ENCODE results near the gene RCAN1. TPM values are rescaled to one million over a fixed set of nuclear protein-coding genes. Genes with fewer than 3 reads are reported as not detected.
A peak's percentile ranks its signal among the peaks of the same experiment; 100 is the strongest.

The RCAN1 gene
- total and polyA plus RNA-seq, 2 of the 13 experiments (the other 11 are each of a cell fraction or from before 2014, with no cell fraction given): 9.4 to 34.1 TPM

- no peak for TF ChIP-seq KAT8 (CRISPR knock-in tag; IDR thresholded peaks at IDR 0.05)
- peak; percentile 54; the same call in 1 of the 2 replicates for TF ChIP-seq HNF1B (CRISPR knock-in tag; IDR thresholded peaks at IDR 0.05)
- TF ChIP-seq FUBP1 (CRISPR knock-in tag; IDR thresholded peaks at IDR 0.05; ENCODE audit: borderline replicate concordance): no peak
- TF ChIP-seq XRCC5 (optimal IDR thresholded peaks at IDR 0.05; ENCODE audit: low read length): no peak
- peak; percentile 38 for TF ChIP-seq ZNF781 (CRISPR knock-in tag; IDR thresholded peaks at IDR 0.05; ENCODE audit: borderline replicate concordance, not compliant biosample characterization)
- no peak for TF ChIP-seq TCF7L2 (IDR thresholded peaks at IDR 0.05; ENCODE audit: low read depth, low read length)
- no peak for TF ChIP-seq SMAD3 (CRISPR knock-in tag; IDR thresholded peaks at IDR 0.05)
- TF ChIP-seq RARA (CRISPR knock-in tag; IDR thresholded peaks at IDR 0.05): 0 out of 2 replicates have a peak, but pooled peaks have one; percentile 15
- TF ChIP-seq ZNF749 (CRISPR knock-in tag; IDR thresholded peaks at IDR 0.05; ENCODE audit: borderline replicate concordance): no peak
- TF ChIP-seq ZNF775 (CRISPR knock-in tag; IDR thresholded peaks at IDR 0.05; ENCODE audit: borderline replicate concordance): no peak
- TF ChIP-seq SOX6 (IDR thresholded peaks at IDR 0.05): no peak
- peak; percentile 79 for TF ChIP-seq SOX6 (CRISPR knock-in tag; IDR thresholded peaks at IDR 0.05)
- no peak for TF ChIP-seq ZNF431 (CRISPR knock-in tag; IDR thresholded peaks at IDR 0.05; ENCODE audit: borderline replicate concordance, low read depth)
- TF ChIP-seq IRF9 (CRISPR knock-in tag; IDR thresholded peaks at IDR 0.05; ENCODE audit: borderline replicate concordance): no peak
- no peak for TF ChIP-seq ATF6 (CRISPR knock-in tag; conservative IDR thresholded peaks at IDR 0.05)
- TF ChIP-seq PATZ1 (CRISPR knock-in tag; IDR thresholded peaks at IDR 0.05): peak; percentile 35; the same call in 1 of the 2 replicates
- no peak for TF ChIP-seq THRA (CRISPR knock-in tag; IDR thresholded peaks at IDR 0.05; ENCODE audit: borderline replicate concordance)
- TF ChIP-seq TBX2 (CRISPR knock-in tag; IDR thresholded peaks at IDR 0.05; ENCODE audit: borderline replicate concordance): peak; percentile 27; the same call in 1 of the 2 replicates
Observed at GRCh38 chr21:34545079-34545884, 69.6 kb downstream of the RCAN1 start (continued).

Measured in HepG2 (cell line).